Measurements from ENCODE around the gene REG3G. TPM values are rescaled to one million over a fixed set of nuclear protein-coding genes. Genes with fewer than 3 reads are reported as not detected.

REG3G gene
- total and polyA plus RNA-seq, 10 of the 15 experiments (the other 5 are each of a cell fraction or from before 2014, with no cell fraction given): 0.33 TPM; not detected in 9

DNA sequence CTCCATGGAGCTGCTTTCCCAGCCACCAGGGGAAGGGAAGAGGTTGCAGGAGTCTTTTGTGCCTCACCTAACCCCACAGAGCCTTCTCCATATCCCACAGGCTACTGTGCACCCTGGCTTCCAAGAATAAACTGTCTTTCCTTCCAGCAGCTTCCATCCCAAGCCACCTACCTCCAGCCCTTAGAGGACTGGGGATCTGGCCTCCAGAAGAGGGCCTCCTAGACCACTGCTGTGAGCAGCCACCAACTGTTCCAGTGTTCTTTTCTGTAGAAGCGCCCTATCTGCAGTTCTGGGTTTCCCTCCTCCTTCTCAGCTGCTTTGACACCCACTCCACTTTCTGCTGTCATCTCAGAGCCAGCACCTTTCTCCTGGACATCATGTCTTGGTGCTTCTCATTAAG lies 30.7 kb upstream of the REG3G start (continued):
- TF ChIP-seq, protein P1, sequence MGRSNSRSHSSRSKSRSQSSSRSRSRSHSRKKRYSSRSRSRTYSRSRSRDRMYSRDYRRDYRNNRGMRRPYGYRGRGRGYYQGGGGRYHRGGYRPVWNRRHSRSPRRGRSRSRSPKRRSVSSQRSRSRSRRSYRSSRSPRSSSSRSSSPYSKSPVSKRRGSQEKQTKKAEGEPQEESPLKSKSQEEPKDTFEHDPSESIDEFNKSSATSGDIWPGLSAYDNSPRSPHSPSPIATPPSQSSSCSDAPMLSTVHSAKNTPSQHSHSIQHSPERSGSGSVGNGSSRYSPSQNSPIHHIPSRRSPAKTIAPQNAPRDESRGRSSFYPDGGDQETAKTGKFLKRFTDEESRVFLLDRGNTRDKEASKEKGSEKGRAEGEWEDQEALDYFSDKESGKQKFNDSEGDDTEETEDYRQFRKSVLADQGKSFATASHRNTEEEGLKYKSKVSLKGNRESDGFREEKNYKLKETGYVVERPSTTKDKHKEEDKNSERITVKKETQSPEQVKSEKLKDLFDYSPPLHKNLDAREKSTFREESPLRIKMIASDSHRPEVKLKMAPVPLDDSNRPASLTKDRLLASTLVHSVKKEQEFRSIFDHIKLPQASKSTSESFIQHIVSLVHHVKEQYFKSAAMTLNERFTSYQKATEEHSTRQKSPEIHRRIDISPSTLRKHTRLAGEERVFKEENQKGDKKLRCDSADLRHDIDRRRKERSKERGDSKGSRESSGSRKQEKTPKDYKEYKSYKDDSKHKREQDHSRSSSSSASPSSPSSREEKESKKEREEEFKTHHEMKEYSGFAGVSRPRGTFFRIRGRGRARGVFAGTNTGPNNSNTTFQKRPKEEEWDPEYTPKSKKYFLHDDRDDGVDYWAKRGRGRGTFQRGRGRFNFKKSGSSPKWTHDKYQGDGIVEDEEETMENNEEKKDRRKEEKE (IDR thresholded peaks at IDR 0.05): no peak
- TF ChIP-seq NRF1 (conservative IDR thresholded peaks at IDR 0.05; ENCODE audit: low read depth, low read length) (no peak), MEF2A (IDR thresholded peaks at IDR 0.05; ENCODE audit: insufficient read depth, low read depth, low read length) (no peak), ZZZ3 (IDR thresholded peaks at IDR 0.05; ENCODE audit: control insufficient read depth, insufficient read length, low read depth) (no peak)
- TF ChIP-seq, protein P2, sequence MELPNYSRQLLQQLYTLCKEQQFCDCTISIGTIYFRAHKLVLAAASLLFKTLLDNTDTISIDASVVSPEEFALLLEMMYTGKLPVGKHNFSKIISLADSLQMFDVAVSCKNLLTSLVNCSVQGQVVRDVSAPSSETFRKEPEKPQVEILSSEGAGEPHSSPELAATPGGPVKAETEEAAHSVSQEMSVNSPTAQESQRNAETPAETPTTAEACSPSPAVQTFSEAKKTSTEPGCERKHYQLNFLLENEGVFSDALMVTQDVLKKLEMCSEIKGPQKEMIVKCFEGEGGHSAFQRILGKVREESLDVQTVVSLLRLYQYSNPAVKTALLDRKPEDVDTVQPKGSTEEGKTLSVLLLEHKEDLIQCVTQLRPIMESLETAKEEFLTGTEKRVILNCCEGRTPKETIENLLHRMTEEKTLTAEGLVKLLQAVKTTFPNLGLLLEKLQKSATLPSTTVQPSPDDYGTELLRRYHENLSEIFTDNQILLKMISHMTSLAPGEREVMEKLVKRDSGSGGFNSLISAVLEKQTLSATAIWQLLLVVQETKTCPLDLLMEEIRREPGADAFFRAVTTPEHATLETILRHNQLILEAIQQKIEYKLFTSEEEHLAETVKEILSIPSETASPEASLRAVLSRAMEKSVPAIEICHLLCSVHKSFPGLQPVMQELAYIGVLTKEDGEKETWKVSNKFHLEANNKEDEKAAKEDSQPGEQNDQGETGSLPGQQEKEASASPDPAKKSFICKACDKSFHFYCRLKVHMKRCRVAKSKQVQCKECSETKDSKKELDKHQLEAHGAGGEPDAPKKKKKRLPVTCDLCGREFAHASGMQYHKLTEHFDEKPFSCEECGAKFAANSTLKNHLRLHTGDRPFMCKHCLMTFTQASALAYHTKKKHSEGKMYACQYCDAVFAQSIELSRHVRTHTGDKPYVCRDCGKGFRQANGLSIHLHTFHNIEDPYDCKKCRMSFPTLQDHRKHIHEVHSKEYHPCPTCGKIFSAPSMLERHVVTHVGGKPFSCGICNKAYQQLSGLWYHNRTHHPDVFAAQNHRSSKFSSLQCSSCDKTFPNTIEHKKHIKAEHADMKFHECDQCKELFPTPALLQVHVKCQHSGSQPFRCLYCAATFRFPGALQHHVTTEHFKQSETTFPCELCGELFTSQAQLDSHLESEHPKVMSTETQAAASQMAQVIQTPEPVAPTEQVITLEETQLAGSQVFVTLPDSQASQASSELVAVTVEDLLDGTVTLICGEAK (IDR thresholded peaks at IDR 0.05; ENCODE audit: borderline replicate concordance): no peak
